ENCODE measurements around the gene GLRX5. TPM values are rescaled to one million over a fixed set of nuclear protein-coding genes. Genes with fewer than 3 reads are reported as not detected.

The GLRX5 gene
- polyA plus RNA-seq, 1 experiment, result 15.3 TPM

DNA sequence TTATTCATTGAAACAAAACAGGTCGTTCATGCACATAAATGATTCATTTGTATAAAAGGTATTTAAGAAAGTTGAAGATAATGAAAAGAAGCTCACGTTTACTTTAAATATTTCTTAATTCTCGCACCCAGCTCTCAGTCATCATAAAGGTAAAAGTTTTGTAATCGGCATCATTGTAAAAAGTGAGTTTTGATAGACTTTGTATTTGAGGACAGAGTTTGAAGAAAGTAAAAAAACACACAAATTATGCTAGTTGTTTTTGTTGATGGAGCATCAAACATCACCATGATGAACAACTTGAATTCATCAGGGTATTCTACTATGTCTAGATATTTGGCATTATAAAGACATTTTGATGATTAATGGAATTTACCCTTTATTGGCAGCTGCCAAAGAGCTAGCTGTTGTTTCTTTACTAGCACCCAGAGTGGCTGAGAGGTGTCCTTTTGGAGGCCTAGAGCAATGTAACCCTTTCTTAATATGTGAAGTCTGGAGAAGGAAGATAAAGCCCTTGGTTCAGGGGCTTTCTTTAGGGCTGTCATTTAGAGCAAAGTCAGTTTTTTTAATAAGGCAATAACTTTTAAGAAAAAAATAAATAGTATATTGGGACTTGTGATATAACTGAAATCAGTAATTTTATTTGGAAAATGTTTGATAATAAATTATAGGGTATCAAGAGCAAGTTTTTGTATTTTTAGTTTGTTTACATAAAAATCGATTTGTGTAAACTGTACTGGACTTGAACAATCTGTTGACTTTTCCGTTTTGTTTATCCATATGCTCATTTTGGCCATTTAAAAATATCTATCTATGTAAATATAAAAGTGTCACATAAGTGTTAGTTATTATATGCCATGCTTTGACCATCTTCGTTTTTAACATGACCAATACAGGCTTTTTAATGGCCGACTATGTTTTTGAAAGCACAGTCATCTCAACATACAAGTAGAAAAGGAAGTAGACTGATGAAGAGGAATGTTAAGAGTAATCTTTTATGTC is 7.4 kb downstream of the GLRX5 start:
- CTCF ChIA-PET, result interaction anchor here (1.8 kb wide), 1 partner anchor 115 kb away, joined by 3 read pairs; no protein-coding TSS in a partner anchor
- POLR2A ChIA-PET, result no interaction called here
- H3K27me3 ChIP-seq (ENCODE audit: control insufficient read depth, insufficient read depth, low read length), result no peaks in the 10 kb centered on the region
- no peak for TF ChIP-seq CTCF (IDR thresholded peaks at IDR 0.05; ENCODE audit: insufficient read depth, low read depth, low read length)
- no peak for DNase-seq (ENCODE audit: low read depth)
- no peak overlapping the region for H3K4me3 ChIP-seq (ENCODE audit: low read depth, low read length)
- H3K36me3 ChIP-seq (ENCODE audit: control insufficient read depth, insufficient read depth, low read length), result no peaks in the 10 kb centered on the region; the same call in none of the 2 replicates

DNA sequence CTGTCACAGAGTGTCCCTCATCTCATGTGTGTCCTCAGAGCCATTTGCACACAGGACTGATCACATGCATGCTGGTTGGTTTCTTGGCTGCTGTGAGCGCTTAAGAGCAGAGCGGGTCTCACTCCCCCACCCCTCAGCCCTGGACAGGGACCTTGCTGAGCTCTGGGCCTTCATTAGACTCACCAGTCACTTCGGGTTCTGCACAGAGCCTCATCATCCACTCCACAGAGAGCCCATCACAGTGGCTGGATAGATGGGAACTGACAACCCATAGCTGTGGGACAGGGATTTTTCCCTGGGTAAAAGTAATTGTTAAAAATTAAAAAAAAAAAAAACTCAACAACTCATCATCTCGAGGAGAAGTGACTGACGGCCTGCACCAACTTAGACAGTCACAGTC is 8.2 kb downstream of the GLRX5 start:
- CTCF ChIA-PET, result interaction anchor here (1.8 kb wide), 1 partner anchor 116 kb away, joined by 3 read pairs; no protein-coding TSS in a partner anchor

DNA sequence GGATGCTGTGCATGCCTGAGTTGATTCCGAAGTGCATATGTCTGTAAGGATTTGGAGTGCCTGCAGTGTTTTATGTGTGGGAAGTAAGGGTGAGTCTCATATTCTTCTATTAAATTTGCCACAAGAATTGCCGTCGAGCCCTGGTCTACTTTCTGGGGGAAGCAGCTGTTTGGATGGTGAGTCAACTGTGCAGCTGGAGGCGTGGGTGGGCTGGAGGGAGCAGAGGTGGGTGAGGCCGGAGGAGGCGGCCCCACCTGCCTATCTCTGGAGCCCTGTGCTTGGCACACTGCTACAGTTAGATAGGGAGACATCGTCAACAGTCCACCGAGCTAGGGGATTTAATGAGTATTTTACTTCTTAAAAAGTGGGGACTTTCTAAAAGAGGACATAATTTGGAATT is 9.7 kb downstream of the GLRX5 start:
- no peak for TF ChIP-seq CTCF (IDR thresholded peaks at IDR 0.05; ENCODE audit: insufficient read depth, low read depth, low read length)
- no peak for DNase-seq (ENCODE audit: low read depth)
- H3K36me3 ChIP-seq (ENCODE audit: control insufficient read depth, insufficient read depth, low read length), result no peaks in the 10 kb centered on the region; the same call in none of the 2 replicates
- ChIA-PET POLR2A (no interaction called here), CTCF (interaction anchor here (1.5 to 2.3 kb wide), 3 partner anchors 17 to 118 kb away, joined by 3 to 9 read pairs (median 5); no protein-coding TSS in a partner anchor)
- H3K27me3 ChIP-seq (ENCODE audit: control insufficient read depth, insufficient read depth, low read length), result no peaks in the 10 kb centered on the region
- H3K4me3 ChIP-seq (ENCODE audit: low read depth, low read length), result no peak overlapping the region

More for the DNA sequence above, 8.2 kb downstream of the GLRX5 start:
- H3K4me3 ChIP-seq (ENCODE audit: low read depth, low read length), result no peak overlapping the region
- TF ChIP-seq CTCF (IDR thresholded peaks at IDR 0.05; ENCODE audit: insufficient read depth, low read depth, low read length), result no peak
- POLR2A ChIA-PET, result no interaction called here
- no peaks in the 10 kb centered on the region; the same call in none of the 2 replicates for H3K36me3 ChIP-seq (ENCODE audit: control insufficient read depth, insufficient read depth, low read length)
- DNase-seq (ENCODE audit: low read depth), result no peak
- no peaks in the 10 kb centered on the region for H3K27me3 ChIP-seq (ENCODE audit: control insufficient read depth, insufficient read depth, low read length)

- Histone ChIP-seq H3K36me3 (ENCODE audit: control insufficient read depth, insufficient read depth, low read length) (no peaks in the 10 kb centered on the region; the same call in none of the 2 replicates), H3K27me3 (ENCODE audit: control insufficient read depth, insufficient read depth, low read length) (no peaks in the 10 kb centered on the region), H3K4me3 (ENCODE audit: low read depth, low read length) (no peak overlapping the region)
- POLR2A ChIA-PET, result no interaction called here
- DNase-seq (ENCODE audit: low read depth), result peak; percentile 61
- CTCF ChIA-PET, result interaction anchor here (1.5 to 2.3 kb wide), 3 partner anchors 14 to 103 kb away, joined by 5 to 19 read pairs (median 9); no protein-coding TSS in a partner anchor
- no peak for TF ChIP-seq CTCF (IDR thresholded peaks at IDR 0.05; ENCODE audit: insufficient read depth, low read depth, low read length)
Observed at GRCh38 chr14:95545515-95546168, 10.8 kb downstream of the GLRX5 start.

DNA sequence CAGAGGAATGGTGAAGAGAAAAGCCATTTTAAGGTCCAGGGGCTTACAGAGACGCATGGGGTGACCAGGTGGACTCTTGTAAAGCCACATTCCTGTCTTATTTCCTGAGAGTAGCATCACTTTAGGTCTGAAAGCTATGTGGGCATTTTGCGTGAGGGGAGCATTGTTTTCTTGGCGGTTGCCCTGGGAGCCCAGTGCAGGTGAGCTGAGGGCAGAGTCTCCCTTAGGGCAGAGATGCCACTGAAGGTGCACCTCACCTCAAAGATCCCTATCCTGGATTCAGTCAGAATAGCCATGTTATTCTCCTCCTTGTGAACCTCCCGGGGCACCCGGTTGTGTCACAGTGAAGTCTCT is 12.4 kb downstream of the GLRX5 start:
- Histone ChIP-seq H3K36me3 (ENCODE audit: control insufficient read depth, insufficient read depth, low read length) (no peaks in the 10 kb centered on the region; the same call in none of the 2 replicates), H3K4me3 (ENCODE audit: low read depth, low read length) (no peak overlapping the region), H3K27me3 (ENCODE audit: control insufficient read depth, insufficient read depth, low read length) (no peaks in the 10 kb centered on the region)
- CTCF ChIA-PET, result interaction anchor here (0.8 to 2.1 kb wide), 4 partner anchors 10 to 57 kb away, joined by 3 to 19 read pairs (median 4); no protein-coding TSS in a partner anchor
- DNase-seq (ENCODE audit: low read depth), result no peak
- no peak for TF ChIP-seq CTCF (IDR thresholded peaks at IDR 0.05; ENCODE audit: insufficient read depth, low read depth, low read length)
- POLR2A ChIA-PET, result no interaction called here
